ENCODE results near the gene NRXN3.

NRXN3 gene

GRCh38 chr14:79037593-79037992 is 867.4 kb downstream of the NRXN3 start:
- in situ Hi-C loops (cut with MboI; ENCODE audit: low sequenced_read_pairs): no loop called here

- in situ Hi-C loops (cut with MboI; ENCODE audit: low sequenced_read_pairs): no loop called here
Observed at GRCh38 chr14:79040790-79041189, 870.6 kb downstream of the NRXN3 start.

- in situ Hi-C loops (cut with MboI; ENCODE audit: low sequenced_read_pairs): no loop called here
Observed at GRCh38 chr14:79043194-79043889, 873.2 kb downstream of the NRXN3 start.

GRCh38 chr14:79044894-79045624 is 874.9 kb downstream of the NRXN3 start:
- in situ Hi-C loops (cut with MboI; ENCODE audit: low sequenced_read_pairs): no loop called here

- in situ Hi-C loops (cut with MboI; ENCODE audit: low sequenced_read_pairs): no loop called here
Observed at GRCh38 chr14:79050787-79051727, 880.9 kb downstream of the NRXN3 start.

- in situ Hi-C loops (cut with MboI; ENCODE audit: low sequenced_read_pairs): no loop called here
Observed at GRCh38 chr14:79051742-79052141, 881.6 kb downstream of the NRXN3 start.

GRCh38 chr14:79056879-79057278 is 886.7 kb downstream of the NRXN3 start:
- in situ Hi-C loops (cut with MboI; ENCODE audit: low sequenced_read_pairs): no loop called here

GRCh38 chr14:79057333-79057732 is 887.2 kb downstream of the NRXN3 start:
- in situ Hi-C loops (cut with MboI; ENCODE audit: low sequenced_read_pairs): no loop called here

GRCh38 chr14:79062226-79062625 is 892.1 kb downstream of the NRXN3 start:
- in situ Hi-C loops (cut with MboI; ENCODE audit: low sequenced_read_pairs): no loop called here

GRCh38 chr14:79064214-79064613 is 894.0 kb downstream of the NRXN3 start:
- in situ Hi-C loops (cut with MboI; ENCODE audit: low sequenced_read_pairs): no loop called here

GRCh38 chr14:79074510-79074909 is 904.3 kb downstream of the NRXN3 start:
- in situ Hi-C loops (cut with MboI; ENCODE audit: low sequenced_read_pairs): no loop called here

- in situ Hi-C loops (cut with MboI; ENCODE audit: low sequenced_read_pairs): no loop called here
Observed at GRCh38 chr14:79076428-79076827, 906.3 kb downstream of the NRXN3 start.

GRCh38 chr14:79077096-79077495 is 906.9 kb downstream of the NRXN3 start:
- in situ Hi-C loops (cut with MboI; ENCODE audit: low sequenced_read_pairs): no loop called here

- in situ Hi-C loops (cut with MboI; ENCODE audit: low sequenced_read_pairs): no loop called here
Observed at GRCh38 chr14:79080040-79080439, 909.9 kb downstream of the NRXN3 start.

GRCh38 chr14:79082883-79083282 is 912.7 kb downstream of the NRXN3 start:
- in situ Hi-C loops (cut with MboI; ENCODE audit: low sequenced_read_pairs): no loop called here

GRCh38 chr14:79083356-79083755 is 913.2 kb downstream of the NRXN3 start:
- in situ Hi-C loops (cut with MboI; ENCODE audit: low sequenced_read_pairs): no loop called here

GRCh38 chr14:79084861-79085260 is 914.7 kb downstream of the NRXN3 start:
- in situ Hi-C loops (cut with MboI; ENCODE audit: low sequenced_read_pairs): no loop called here

GRCh38 chr14:79089576-79089975 is 919.4 kb downstream of the NRXN3 start:
- in situ Hi-C loops (cut with MboI; ENCODE audit: low sequenced_read_pairs): no loop called here

GRCh38 chr14:79090641-79091180 is 920.5 kb downstream of the NRXN3 start:
- in situ Hi-C loops (cut with MboI; ENCODE audit: low sequenced_read_pairs): no loop called here

GRCh38 chr14:79091381-79091963 is 921.3 kb downstream of the NRXN3 start:
- in situ Hi-C loops (cut with MboI; ENCODE audit: low sequenced_read_pairs): no loop called here

- in situ Hi-C loops (cut with MboI; ENCODE audit: low sequenced_read_pairs): no loop called here
Observed at GRCh38 chr14:79093531-79093930, 923.4 kb downstream of the NRXN3 start.

Data from HL-60/S4 treated with retinoic acid at 250 ng/mL for 4 days and 3 days (cell line).